GM18907 (cell line): ENCODE data around the gene CLK1.
A peak's percentile ranks its signal among the peaks of the same experiment; 100 is the strongest.
"Not testable (repeated sequence)": the region's sequence is repeated elsewhere in the genome, so short reads cannot be mapped to it uniquely, and the experiment has no call there.

Experiments used
- ATAC-seq: cut with Tn5 transposase; IDR thresholded peaks from one replicate; pipeline ENCODE4 v1.9.1; 2021; ENCODE audit warnings: mild to moderate bottlenecking, moderate library complexity; ENCODE audit not compliant: unreplicated experiment

Gene CLK1

DNA sequence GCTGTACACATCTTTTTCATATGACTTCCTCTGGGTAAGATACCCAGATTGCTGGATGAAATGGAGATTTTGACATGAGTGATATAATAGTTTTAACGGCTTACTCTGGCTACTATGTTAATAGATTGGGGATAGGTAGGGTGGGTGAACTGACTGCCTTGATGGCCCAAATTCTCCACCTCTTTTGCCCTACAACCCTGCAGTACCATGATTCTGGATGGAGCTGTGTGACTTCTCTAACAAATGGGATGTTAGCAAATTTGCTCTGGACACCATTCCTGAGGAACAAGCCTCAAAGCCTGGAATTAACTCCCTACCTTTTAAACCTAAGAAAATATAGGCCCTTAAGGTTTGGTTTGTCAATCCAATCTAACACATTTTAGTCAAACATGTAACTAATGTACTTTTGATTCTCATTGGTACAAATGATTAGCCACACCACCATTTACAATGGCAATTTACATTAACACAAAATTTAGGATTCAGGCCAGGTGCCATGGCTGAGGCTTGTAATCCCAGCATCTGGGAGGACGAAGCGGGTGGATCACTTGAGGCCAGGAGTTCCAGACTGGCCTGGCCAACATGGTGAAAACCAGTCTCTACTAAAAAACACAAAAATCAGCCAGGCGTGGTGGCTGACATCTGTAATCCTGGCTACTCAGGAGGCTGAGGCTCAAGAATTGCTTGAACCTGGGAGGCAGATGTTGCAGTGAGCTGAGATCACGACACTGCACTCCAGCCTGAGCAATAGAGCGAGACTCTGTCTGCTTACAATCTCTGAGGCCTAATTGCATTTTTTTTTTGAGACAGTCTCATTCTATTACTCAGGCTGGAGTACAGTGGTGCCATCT lies 12.8 kb downstream of the CLK1 start:
- ATAC-seq = no peak

- ATAC-seq = no peak
Measured at GRCh38 chr2:200850512-200851256, 13.8 kb downstream of the CLK1 start.

DNA sequence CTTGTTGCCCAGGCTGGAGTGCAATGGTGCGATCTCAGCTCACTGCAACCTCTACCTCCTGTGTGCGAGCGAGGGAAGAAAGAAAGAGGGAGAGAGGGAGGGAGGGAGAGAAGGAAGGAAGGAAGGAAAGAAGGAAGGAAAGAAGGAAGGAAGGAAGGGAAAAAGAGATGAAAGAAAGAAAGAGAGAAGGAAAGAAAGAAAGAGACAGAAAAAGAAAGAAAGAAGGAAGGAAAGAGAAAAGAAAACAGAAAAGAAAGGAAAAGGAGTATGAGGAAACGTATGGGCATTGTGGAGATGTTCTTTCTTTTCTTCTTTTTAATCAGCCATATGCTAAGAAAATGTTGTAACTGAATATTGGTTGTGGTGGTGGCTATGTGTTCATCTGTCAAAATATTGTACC lies 16.5 kb downstream of the CLK1 start:
- no peak for ATAC-seq

- no peak for ATAC-seq
Measured at GRCh38 chr2:200847269-200847668, 17.2 kb downstream of the CLK1 start.

- no peak for ATAC-seq
Measured at GRCh38 chr2:200845669-200846325, 18.7 kb downstream of the CLK1 start.

- ATAC-seq = no peak
Measured at GRCh38 chr2:200845194-200845593, 19.3 kb downstream of the CLK1 start.

GRCh38 chr2:200843993-200844948 lies 20.2 kb downstream of the CLK1 start:
- no peak for ATAC-seq

- no peak for ATAC-seq
Measured at GRCh38 chr2:200839513-200839912, 24.9 kb downstream of the CLK1 start.

DNA sequence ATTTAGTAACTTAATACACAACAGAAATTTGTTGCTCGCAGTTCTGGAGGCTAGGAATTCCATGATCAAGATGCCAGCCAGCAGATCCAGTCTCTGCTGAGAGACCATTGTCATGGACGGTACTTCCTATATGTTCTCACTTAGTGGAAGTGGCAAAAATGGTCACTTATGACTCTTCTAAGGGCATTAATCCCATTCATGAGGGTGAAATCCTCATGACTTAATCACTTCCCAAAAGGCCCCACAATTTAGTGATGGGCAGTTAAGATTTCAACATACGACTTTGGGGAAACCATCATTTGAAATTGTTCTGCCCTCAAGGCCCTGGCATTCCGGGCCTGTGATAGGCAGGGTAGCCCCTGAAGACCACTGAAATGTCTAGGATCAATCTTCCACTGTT lies 29.8 kb downstream of the CLK1 start:
- ATAC-seq = no peak

GRCh38 chr2:200829258-200829655 lies 35.2 kb downstream of the CLK1 start:
- no peak for ATAC-seq

DNA sequence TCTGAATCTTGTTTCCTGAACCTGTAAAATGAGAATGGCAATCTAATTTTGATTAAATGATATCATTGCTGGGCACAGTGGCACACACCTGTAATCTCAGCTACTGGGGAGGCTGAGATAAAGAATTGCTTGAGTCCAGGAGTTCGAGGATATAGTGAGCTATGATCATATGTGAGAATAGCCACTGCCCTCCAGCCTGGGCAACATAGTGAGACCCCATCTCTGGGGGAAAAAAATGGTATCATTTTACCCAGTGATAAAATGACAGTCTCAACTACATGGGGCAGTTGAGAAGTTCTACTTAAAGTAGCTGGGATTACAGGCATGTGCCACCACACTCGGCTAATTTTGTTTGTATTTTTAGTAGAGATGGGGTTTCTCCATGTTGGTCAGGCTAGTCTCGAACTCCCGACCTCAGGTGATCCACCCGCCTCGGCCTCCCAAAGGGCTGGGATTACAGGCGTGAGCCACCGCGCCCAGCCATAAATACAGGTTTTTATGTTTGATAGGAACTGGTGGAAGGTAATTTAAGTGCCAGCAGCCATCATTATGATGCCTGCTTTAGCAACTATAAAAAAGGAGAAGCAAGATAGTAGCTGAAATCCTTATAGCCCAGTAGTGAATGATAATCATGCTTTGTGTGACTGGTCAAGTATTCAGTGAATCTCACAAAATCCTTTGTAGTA lies 35.7 kb downstream of the CLK1 start:
- ATAC-seq = no peak

GRCh38 chr2:200828104-200828503 lies 36.4 kb downstream of the CLK1 start:
- no peak for ATAC-seq

DNA sequence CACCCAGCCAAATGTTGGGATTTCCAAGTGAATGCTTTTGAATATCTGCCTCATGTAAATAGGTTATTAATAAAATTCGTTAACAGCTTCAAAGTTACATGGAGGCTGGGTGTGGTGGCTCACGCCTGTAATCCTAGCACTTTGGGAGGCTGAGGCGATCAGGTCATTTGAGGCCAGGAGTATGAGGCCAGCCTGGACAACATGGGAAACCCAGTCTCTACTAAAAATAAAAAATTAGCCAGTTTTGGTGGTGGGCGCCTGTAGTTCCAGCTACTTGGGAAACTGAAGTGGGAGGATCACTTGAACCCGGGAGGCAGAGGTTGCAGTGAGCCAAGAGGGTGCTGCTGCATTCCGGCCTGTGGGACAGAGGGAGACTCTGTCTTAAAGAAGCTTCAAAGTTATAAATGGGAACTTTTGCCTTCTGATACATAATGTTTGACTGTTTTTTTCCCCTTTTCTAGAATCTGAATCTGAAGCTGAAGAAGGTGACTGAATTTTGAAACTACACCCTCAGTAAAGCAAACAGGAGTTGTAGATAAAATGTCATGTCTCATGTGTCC lies 42.7 kb downstream of the CLK1 start:
- no peak for ATAC-seq

GRCh38 chr2:200820573-200821234 lies 43.8 kb downstream of the CLK1 start:
- ATAC-seq = no peak

DNA sequence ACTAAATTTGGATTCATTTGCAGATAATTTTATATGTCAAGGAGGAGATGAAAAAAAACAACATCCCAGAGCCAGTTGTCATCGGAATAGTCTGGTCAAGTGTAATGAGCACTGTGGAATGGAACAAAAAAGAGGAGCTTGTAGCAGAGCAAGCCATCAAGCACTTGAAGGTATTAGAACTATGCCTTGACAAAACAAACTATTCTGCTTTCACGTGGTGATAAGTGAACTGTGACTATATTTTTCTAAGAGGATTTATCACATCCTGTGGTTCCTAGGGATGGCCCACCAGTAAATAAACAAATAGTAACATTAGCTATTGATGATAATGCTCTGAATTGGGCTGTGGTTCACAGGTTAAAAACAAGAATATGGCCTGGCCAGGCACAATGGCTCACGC lies 45.7 kb downstream of the CLK1 start:
- ATAC-seq = not testable (repeated sequence)

DNA sequence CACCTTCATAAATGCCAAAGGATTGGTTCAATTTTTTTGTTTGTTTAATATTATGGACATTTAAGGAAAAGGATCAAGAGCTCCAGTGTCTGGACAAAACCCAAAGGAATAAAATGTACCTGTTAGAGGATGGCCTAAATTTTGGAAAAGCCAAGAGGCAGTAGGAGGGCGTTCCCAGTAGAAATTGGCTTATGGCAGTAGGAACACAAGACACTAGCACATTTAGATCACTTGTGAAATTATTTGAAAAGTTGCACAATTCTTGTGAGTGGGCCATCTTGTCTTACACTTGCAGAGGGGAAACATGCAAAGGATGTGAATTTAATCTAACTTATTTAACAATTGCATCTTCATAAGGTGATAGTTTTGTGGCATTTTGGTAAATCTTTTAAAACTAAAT lies 49.5 kb downstream of the CLK1 start:
- no peak for ATAC-seq

GRCh38 chr2:200814276-200814815 lies 50.1 kb downstream of the CLK1 start:
- no peak for ATAC-seq

- peak; percentile 46 for ATAC-seq
Measured at GRCh38 chr2:200812122-200813022, 52.1 kb downstream of the CLK1 start.
